ENCODE results near the gene PSMC3IP.

The PSMC3IP gene

GRCh38 chr17:42584880-42585279 lies 7.4 kb upstream of the PSMC3IP start:
- DNase-seq: no peak

DNA sequence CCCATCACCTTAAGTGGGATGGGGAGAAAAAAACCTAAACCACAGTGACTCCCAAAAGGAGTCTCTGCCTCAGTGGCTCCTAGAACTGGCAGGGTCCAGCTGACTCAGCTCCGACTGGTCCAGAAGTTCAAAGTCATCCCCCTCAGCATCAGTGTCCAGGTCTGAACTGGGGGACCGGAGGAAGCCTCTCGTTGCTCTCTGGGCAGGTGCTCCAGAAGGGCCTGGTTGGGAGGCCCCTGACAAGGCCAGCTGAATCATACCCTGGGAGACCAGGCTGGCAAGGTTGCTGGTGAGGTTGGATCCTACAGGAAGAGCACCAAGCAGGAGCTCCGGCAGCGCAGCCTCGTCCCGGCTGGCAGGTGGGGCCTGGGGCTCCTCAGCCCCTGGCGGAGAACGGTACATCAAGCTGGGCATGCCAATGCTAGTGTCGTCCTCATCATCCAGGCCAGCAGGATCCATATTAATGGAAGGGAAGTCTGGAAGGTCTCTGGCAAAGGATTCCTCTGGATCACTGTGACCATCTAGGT lies 4.3 kb upstream of the PSMC3IP start:
- DNase-seq: no peak

GRCh38 chr17:42579794-42580551 lies 2.4 kb upstream of the PSMC3IP start:
- DNase-seq: no peak

DNA sequence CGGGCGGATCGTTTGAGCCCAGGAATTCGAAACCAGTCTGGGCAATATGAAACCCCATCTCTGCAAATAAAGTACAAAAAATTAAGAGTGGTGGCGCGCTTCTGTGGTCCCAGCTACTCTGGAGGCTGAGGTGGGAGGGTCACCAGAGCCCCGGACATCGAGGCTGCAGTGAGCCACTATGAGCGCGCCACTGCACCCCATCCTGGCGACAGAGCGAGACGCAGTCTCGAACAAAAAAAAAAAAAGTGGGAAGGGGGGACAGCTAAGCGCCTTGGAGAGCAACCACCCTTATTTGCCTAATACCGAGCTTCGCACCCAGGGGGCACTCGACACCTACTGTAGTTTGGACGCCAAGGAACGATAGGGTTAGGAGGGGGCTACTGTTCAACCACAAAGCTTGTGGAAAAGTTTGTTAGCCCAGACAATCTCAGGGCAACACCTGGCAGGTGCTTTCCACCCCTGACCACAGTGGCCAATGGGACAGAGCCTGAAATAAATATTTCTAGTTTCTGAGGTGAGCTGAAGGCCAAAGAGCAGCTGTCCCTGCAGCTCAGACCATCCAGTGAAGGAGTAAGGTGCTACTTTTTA lies 847 bp upstream of the PSMC3IP start:
- DNase-seq: no peak

DNA sequence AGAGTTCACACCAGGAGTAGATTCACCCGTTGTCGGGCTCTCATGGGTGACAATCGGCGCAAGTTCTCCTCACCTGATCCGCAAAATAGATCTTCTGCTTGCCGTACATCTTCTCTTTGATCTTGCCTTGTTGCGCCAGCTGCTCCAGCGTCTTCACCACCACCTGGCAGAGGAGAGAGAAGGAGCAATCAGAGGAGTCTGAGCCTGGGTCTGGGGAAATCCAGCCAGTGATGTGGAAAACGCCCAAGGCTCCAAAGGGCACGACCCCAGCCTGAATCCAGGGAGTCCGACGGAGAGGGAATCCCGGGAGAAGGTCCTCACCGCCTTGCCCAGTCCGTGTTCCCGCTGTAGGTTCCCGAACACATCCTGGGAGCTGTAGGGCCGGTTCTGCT lies 393 bp downstream of the PSMC3IP start:
- no peak for DNase-seq

DNA sequence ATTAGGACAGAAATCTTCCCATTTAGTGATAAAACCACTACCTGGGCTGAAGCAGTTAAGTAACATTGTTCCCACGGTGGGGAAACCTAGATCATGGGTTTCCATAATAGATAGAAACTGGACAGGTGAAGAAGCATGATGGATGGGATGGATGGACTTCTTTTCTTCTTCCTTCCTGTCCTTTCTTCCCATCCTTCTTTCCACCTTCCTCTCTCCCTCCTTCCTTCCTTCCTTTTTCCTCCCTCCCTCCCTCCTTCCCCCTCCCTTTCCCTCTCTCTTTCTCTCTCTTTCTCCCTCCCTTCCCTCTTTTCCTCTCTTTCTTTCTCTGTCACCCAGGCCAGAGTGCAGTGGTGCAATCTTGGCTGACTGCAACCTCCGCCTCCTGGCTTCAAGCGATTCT lies 3.1 kb downstream of the PSMC3IP start:
- no peak for DNase-seq

- no peak for DNase-seq
Measured at GRCh38 chr17:42573095-42573494, 4.4 kb downstream of the PSMC3IP start.

- DNase-seq: no peak
Measured at GRCh38 chr17:42571435-42572225, 5.9 kb downstream of the PSMC3IP start.

- no peak for DNase-seq
Measured at GRCh38 chr17:42568341-42569111, 9.0 kb downstream of the PSMC3IP start.

GRCh38 chr17:42566883-42567573 lies 10.5 kb downstream of the PSMC3IP start, which contains the start of gene MLX:
TSS of gene MLX (plus strand) at chr17:42567100. CDS start at chr17:42567125, 25 bp downstream.
- DNase-seq: no peak

- DNase-seq: no peak
Measured at GRCh38 chr17:42566215-42566882, 11.2 kb downstream of the PSMC3IP start.

DNA sequence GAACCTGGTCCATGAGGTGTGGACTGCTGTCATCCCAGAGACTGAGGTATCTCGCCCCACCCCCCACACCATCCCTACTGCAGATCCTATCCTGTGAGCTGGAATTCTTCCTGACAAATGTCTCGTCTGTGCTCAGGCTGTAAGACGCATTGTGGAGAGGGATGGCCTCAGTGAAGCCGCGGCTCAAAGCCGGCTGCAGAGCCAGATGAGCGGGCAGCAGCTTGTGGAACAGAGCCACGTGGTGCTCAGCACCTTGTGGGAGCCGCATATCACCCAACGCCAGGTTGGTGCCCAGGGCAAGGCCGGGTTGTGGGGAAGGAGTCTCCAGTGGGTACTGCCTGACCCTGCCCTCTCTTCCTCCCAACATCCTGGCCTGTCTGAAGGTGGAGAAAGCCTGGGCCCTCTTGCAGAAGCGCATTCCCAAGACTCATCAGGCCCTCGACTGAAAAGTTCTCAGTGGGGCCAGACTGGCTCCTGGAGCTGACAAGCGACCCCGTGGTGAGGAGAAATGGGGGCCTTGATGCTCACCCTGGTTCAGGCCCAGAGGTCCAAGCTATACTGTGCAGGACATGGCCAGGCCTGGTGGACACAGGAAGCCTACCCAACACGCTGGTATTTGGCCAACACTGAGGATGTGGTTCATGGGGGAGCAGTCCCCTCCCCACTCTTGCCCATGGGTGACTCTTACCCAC lies 11.9 kb downstream of the PSMC3IP start:
- DNase-seq: no peak

DNA sequence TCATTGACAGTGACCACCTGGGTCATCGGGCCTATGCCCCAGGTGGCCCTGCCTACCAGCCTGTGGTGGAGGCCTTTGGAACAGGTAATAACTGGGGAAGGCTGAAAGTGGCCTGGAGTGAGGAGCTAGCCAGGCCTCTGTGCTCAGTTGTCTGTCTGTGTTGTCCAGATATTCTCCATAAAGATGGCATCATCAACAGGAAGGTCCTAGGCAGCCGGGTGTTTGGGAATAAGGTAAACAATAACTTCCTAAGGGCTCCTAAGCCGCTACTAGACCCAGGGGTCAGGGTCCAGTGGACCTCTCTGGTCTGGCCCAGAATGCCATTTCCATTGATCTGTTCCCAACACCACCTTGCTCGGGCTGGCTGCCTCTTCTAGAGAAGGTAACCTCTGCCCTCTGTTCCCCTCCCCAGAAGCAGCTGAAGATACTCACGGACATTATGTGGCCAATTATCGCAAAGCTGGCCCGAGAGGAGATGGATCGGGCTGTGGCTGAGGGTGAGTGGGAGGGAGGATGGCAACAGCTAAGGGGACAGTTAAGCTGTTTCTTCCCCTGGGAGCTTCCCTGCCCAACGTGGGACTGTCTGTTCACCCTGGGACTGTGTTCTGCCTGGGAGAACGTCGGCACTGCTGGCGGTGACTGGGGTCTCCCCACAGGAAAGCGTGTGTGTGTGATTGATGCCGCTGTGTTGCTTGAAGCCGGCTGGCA lies 12.6 kb downstream of the PSMC3IP start:
- DNase-seq: no peak

DNA sequence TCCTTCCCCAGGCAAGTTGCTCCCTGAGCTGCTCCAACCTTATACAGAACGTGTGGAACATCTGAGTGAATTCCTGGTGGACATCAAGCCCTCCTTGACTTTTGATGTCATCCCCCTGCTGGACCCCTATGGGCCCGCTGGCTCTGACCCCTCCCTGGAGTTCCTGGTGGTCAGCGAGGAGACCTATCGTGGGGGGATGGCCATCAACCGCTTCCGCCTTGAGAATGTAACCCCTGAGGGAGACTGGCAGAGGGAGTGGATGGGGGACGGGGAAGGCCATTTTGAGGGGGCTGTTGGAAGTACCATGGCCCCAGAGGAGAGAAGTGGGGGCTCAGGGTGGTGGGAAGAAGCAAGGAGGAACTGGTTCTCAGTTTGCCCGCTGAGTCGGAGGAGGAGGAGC lies 13.6 kb downstream of the PSMC3IP start:
- no peak for DNase-seq

GRCh38 chr17:42563543-42563942 lies 14.0 kb downstream of the PSMC3IP start:
- DNase-seq: no peak

GRCh38 chr17:42563143-42563509 lies 14.4 kb downstream of the PSMC3IP start:
- DNase-seq: no peak

DNA sequence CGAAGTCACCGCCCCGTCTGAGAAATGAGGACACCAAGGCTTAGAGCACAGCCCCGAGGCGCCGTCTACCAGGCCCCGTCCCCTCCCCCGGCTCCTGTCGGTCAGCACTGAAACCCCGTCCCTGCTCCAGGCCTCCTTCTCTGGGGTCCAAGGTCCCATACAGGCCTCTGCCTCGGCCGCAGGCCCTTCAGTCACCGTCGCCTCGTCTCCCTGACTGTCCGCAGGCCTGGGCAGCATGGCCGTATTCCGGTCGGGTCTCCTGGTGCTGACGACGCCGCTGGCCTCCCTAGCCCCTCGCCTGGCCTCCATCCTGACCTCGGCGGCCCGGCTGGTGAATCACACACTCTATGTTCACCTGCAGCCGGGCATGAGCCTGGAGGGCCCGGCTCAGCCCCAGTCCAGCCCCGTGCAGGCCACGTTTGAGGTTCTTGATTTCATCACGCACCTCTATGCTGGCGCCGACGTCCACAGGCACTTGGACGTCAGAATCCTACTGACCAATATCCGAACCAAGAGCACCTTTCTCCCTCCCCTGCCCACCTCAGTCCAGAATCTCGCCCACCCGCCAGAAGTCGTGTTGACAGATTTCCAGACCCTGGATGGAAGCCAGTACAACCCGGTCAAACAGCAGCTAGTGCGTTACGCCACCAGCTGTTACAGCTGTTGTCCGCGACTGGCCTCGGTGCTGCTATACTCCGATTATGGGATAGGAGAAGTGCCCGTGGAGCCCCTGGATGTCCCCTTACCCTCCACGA lies 15.0 kb downstream of the PSMC3IP start:
- no peak for DNase-seq

GRCh38 chr17:42561897-42562387 lies 15.6 kb downstream of the PSMC3IP start, which contains the start of gene COASY:
TSS of gene COASY (plus strand) at chr17:42562148. CDS start at chr17:42562623, 475 bp downstream.
- peak; percentile 71 for DNase-seq

- no peak for DNase-seq
Measured at GRCh38 chr17:42560246-42560645, 17.3 kb downstream of the PSMC3IP start.

All from SIG-M5 (cell line).